Activated T-helper 9 cell treated with anti-CD3 and anti-CD28 coated beads, Interleukin-2, amount 50 U/mL, for 16 hours (primary cell): ENCODE data around the gene KDM5C.

Experiments used
- DNase-seq: peaks from one replicate; pipeline ENCODE4 v3.0.0-alpha.2; 2020; ENCODE audit warnings: low read depth

Gene KDM5C

DNA sequence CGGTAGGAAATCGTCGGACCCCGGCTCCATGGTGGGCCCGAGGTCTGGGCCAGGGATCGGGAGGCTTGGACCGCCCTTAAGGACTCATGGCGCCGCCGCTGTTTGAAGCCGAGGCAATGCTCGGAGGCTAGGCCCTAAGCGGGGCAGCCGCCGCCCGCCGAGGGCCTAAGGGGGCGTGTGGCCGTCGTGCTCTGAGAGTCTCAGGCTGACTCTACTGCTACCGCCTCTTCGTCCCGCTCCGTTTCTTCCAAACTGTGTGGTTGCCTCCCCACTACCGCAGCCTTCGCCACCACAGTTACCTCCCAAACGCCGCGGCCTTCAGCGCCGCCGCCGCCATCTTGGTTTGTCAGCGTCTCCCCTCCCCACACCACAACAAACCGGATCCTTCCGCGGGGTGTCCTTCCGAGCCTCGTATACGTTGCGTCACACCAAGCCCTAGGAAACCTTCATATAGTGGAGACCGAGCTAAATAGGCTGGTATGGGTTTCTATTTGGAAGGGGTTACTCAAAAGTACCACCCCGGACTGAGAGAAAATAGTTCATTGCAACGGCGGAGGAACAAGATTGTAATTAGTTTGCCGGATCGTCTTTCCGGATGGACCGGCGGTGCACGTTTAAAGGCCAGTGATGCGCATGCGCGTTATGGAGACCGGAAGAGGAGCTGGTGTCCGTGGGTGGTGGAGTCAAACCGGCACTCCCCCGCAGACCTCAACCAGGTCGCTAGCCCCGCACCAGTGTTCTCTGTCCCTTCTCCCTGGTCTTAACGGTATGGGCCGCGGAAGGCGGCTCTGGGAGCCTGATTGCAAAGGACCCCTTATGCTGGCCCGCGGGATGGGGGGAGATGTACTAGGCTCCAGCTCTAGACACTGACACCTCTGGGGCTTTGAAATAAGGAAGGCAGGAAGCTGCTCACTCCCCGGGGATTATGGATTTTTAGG, at the start of gene KDM5C:
KDM5C (minus strand) TSS at position 348 of the 938 bp plus-strand sequence; CDS start at position 30, 318 bp downstream.
- peak; percentile 91 for DNase-seq

DNA sequence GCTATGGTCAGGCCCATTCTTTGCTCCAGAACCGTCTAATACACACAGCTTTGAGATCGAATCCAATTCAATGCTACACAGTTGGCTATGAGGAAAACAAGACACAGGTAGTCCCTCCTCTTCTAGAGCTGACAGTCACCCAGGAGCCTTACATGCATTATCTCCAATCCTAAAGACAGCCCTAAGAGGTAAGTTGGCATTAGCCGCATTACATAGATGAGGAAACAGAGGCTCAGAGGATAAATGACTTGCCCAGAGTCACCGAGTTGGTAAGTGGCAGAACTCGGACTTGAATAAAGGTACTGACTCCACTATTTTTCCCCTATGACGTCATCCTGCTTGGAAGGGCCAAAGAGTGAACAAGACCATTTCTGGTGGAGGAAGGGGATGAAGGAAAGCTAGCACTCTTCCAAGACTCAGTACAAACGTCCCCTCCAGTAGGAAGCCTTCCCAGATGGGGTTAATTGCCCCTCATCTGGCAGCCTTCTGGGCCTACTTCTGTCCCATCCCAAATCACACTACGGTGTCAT, 47.9 kb upstream of the KDM5C start:
- DNase-seq: no peak

DNA sequence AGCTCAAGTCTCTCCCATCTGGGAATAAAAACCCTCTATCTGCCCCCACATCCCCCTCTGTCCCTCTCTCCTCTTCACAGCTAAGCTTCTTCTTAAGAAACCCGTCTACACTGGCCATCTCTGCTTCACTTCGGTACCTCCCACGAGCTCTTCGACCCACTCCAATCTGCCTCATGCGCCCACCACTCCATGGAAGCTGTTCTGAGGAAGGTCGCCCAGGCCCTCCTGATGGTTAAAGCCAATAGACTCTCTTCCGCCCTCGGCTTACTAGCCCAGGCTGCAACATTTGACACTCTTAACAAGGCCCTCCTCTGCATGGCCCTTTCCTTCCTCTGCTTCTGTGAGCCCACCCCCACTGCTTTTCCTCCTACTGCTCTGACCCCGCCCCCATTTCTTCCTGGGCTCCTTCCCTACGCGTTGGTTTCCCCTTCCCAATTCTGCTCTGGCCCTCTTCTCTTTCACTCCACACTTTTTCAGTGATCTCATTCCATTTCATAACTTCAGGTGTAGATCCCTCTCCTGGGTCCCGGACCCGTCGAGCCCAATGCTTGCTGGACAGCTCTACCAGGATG, 44.6 kb upstream of the KDM5C start:
- DNase-seq: no peak

DNA sequence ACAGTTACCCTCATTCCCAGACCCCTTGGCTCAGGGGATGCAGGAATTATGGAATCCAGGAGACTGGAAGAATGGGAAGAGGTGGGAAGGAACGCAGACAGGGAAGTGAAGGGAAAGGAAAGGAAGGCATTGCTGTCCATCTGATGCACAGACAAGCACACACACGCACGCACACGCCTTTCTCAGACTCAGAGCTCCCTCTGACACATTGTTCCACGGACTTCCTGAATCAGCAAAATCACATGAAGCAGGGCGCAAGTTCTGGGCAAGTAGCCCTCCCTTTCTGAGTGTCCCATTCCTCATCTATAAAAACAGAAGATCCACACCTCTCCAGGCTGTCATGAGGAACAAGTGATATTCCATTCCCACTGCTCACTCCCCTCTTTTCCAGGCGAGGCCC, 43.2 kb upstream of the KDM5C start:
- DNase-seq: no peak

DNA sequence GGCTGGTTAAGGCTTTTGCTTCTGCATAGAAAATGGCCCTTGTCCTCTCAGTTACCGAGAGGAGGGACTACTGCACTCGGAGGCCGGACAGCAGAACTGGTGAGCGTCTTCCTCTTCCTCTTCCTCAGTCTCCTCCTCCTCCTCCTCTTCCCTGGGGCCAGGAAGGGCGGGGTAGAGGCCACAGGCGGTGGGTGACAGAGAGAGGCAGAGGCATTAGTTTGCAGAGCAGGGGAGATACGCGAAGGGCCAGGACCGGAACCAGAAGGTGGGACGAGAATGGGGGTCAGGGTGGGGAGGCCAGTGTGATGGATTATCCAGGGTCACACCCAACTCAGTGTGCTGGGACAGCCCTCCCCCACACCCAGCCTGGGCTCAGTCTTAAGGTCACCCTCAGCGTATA, 41.9 kb upstream of the KDM5C start:
- no peak for DNase-seq

DNA sequence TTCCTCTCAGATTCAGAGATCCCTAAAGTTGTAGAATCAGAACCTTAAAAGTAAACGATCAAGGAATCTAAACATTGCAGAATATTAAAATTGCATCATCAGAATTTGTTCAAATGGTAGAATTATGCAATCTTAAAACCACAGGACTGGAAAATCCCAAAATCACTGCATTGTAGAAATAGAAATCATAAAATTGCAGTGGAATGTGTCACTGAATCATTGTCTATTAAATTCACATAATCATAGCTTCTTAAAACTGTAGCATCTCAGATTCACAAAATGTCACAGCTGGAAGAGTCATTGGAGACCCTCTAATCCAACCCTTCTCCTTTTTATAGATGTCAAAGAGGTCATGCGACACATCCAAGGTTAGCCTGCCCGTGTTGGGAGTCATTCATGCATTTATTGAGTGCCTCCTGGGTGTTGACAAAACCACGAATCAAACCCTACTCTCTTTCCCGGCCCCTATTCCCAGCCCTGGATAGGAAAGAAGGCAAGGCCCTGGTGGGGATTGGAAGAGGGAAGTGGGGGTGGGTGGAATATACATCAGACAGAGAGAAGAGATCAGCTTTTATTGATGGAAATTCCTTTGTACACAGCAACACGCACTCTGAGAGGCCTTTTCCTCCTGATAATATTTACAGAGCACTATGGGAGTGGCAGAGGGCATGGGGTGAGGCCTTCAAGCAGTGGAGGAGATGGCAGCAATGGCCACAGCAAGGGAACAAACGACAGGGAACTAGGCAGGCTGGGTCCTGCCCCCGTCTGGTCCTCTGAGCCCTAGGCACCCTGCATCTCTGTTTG, 41.0 kb upstream of the KDM5C start:
- no peak for DNase-seq

DNA sequence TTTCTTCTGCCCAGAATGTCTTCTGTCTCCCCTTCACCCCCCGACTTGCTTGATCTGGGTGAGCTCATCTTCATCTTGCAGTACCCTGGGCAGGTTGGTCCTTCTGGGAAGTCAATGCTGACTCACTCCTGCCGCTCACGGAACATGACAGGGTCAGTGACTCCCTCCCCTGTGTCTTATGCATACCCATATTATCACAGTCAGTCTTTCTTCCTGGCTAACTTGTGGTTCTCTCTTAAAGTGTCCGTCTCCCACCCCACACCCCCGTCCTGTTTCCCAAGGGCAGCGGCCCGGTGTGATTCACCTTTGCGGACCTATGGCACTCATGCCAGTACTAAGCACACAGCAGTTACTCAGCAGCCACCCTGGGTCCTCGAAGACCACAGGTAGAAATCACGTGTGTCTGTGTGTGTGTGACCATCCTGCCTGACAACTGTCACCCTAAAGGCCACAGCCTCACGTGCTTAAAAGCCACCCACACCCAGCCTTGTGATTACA, 38.6 kb upstream of the KDM5C start:
- DNase-seq: peak; percentile 38

DNA sequence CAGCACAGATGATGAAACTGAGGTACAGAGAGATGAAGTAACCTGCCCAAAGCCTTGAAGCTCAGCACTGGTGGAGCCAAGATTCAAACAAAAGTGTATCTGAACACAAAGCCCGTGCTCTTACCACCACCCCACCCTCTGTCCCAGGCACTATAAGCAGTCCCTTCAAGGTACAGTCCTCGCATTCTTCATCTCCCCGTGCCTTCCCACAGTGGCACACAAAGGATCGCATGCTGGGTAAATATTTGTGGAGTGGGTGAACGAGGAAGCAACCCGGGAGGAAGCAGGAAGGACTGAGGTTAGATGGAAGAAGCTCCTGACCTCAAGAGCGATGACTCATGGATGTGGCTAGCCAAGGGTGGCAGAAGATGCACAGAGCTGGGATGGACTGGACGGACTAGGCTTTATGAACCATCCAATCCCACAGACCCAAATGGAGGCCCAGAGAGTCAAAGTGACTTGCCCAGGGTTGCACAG, 37.9 kb upstream of the KDM5C start:
- no peak for DNase-seq

DNA sequence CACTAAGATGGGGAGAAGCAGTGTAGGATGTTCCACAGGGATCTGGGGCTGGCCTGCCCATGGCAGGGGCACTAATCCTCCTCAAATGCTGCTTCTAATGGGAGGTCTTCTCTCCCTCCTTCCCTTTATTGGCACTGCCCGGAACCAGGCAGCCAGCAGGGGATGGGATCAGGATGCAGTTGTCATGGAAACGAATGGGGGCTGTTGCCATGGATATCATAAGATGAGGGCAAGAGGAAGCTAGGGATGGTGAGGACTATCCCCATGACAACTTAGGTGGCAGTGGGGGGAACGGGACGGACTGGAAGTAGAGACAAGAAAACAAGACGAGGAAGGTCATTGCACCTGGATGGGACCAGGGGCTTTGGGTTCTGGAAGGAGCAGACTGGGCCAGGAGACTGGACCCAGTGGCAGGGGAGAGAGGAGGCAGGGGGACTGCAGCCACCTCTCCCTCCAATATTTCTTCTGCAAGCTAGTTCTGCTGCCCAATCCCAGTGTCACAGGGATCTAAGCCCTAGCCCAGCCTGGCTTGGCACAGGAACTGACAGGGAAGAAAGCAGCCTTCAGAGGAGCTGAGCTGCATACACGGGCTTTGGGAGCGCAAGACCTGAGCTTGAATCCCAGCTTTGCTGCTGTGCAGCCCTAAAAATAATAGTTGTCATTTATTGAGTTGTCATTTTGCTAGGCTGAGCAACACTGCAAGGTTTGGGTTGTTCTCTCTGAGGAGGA, 37.3 kb upstream of the KDM5C start:
- no peak for DNase-seq

DNA sequence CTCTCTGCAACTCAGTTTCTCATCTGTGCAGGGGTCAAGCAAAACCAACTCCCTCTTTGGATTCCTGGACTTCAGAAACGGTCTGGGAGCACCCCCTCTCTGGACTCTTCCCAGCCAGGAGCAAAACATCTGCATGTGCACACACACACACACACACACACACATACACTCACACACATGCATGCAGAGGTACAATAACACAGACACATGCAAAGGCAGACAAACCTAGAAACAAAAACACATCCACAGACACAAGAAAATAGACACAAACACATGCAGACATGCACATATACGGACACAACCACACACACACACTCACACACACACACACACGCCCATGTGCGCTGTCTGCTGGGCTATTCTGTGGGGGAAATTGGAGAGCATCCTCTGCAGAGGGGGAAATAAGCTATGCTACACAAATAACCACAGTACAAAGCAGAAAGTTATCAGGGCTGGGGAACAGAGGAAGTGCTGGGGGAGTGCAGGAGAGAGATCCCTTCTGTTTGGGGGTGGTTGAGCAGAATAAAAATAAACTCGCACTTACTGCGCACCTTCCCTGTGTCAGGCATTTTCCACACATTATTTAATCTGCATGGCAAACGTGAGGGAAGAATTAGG, 36.5 kb upstream of the KDM5C start:
- DNase-seq: no peak

DNA sequence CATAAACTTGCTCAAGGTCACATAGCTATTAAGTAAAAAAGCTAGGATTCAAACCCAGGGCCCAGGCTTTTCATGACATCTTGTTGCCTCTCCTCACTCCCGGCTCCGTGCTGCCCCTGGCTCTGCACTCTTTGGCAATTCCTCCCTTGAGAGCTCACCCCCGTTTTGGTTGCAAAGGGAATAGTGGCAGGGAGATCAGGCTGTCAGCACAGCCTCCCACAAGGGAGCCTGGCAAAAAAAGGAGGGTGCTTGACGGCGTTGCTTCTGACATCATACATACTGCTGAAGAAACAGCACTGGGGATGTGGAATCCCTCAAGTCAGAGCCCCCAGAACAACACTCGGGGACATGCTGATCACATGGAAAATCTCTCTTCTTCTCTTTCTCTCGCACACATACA, 35.8 kb upstream of the KDM5C start:
- DNase-seq: no peak

DNA sequence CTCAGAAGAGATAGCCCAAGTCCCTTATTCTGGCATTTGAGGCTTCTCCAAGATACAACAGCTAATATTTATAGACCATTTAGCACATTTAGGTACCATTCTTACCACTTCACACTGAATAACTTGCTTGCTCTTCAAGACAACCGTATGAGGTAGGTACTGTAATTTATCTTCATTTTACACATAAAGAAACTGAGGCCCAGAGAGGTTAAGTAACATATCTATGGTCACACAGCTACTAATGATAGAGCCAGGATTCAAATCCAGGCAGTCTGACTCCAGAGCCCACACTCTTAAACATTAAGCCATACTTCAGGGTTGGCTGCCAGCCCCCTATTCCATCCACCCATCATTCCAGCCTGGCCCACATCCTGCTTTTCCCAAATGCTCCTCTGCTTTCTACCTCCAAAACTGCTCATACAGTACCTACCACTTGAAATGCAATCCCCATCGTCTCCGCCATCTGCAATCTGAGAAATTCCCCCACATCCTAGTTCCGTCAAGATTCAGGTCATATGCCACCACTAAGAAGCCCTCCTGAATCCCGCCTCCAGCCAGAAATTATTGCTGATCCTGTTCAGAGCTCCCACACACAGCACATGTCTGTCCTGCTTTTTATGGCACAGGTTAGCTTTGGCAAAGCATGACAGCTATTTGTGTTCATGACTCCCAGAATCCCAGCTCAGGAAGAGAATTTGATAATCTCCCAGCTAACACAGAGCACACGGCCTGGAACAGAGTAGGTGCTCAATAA, 32.8 kb upstream of the KDM5C start:
- DNase-seq: no peak

DNA sequence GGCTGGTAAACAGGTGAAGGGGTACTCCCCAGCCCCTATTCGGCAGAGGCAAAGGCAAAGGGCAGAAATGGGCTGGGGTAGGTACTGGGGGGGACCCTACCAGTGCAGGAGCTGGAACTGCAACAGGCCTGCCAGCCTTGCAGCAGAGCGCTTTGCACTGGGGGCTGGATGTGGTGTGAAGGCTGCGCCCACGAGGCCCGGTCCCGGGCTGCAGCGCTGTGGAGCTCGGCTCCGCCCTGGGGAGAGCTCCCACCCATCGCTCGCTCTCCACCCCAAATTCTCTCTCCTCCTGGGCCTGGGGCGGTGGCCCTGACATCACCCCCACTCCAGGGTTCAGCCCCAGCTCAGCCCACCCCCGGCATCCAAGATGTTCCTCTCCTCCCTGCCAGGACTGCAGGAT, 32.2 kb upstream of the KDM5C start:
- no peak for DNase-seq

DNA sequence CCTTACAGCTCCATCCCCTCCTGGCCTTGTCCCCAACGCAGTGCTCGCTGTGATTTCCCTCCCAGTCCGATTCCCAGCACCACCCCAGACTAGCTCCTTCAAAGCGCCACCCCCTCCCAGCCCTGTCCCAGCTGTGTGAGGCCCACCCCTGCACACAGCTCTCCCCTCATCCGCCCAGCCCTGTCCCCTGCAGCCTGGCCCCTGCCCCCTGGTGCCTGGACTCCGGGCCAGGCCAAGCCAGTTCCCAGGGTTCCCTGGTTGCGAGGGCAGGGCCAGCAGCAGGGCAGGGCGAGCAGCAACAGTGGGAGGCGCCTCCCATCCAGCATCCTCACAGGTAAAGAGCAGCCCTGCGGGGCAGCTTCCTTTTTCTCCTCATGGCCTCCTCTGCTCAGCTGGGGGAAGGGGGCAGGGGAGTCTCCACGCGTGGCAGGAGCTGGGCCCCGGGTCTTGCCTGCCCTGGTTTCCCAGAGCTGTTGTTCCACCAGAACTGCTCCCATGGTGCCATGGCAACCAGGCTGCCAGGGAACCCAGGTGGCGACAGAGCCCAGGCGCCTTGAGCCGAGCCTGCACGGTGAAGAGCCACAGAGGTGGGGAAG, 31.5 kb upstream of the KDM5C start:
- no peak for DNase-seq

DNA sequence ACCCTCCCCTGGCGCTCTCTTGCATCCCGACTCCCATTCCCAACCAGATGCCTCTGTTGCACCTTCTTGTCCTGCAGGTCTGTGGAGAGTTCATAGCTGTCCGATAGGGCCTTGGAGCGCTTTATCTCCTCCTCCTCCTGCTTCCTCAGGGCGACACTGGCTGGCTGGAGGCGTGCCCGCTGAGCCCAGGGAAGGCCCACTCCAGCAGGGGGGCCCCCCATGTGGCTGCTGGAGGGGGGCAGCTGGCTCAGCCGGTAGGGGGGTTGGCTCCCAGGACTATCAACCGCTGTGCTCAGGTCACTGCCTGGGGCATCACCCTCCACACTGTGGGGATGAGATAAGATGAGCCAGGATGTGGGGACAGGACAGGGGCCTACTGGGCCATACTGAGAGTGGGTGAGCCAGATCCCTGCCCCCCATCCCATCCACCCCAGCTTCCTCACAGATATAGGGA, 30.8 kb upstream of the KDM5C start:
- DNase-seq: no peak

DNA sequence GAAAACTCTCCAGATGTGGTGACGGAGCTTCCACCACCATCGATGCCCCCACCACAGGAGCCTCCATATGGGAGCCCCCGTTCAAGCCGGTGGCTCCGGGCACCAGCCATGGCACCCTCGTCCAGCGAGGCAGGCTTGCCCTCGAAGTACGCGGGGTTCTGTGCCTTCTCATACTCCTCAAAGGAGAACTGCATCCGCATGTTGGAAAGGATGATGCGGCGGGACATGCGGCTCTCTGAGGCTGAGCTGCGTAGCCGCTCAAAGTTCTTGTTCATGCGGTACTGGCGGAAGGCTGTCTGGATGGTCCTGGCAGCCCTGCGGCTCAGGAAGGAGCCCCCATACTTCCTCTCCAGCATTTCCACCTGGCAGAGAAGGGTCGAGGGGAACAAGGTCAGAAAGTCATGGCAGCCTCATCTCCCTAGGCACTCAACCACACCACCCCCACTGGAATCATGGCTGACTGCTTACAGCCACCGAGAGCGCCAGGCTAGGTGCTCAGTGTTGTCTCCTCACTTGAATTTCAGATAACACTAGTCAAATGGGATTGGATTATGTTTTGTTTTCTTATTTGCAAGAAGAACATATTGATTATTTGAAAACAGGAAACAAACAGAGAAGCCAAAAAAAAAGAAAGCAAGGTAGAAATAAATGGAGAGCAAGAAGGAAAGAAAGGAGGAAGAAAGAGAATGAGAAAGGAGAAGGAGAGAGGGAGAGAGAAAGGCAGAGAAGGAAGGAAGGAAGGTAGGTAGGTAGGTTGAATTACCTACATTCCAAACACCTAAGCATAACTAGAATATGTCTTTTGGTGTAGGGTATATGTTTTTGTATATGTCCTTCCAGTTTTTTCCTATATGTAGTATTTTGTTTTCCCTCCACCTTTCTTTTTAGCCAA, 29.8 kb upstream of the KDM5C start:
- DNase-seq: no peak

DNA sequence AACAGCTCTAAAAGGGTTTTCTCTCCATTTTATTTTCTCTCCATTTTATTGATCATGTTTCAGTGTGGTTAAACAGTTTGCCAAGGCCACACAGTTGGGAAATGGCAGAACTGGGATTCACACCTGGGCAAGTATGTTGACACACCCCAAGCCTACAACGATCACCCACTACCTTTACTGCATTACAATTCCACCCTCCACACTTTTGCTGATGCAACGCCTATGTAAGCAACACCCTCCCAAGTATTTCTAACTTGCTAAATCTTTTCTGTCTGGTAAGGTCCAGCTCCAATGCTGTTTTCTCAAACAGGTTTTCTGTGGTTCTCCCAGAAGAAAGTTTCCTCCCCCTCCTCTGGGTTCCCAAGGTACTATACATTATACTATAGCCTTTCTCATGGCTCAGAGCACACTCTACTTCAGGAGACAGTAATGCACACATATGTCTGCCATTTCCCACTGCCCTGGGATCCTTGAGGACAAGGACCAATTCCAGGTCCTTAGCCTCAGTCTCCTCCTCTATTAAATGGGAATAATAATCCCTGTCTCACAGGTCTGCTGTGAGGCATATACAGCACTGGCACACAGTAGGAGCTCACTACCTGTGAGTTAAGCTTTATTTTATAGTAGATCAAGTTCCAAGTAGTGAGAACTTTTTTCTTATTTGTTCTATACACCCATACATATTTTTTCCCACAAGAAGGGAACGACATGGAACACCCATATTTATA, 28.4 kb upstream of the KDM5C start:
- no peak for DNase-seq

DNA sequence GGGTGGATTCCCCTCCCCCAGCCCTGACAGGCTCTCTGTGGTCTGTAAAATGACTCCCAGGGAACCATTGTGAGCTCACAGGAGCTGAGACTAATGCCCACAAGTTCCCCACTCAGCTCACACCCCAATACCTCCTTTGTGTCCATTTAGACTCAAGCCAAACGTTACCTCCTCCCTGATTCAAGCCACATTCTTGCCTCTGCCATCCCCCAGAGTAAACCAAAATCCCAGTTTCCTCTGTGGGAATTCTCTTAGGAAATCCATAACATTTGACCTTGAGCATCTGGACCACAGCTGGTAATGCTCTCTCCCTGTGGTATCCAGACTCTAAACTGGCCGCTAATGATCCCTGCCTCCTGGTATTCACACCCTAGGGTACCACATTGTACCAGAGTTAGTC, 26.3 kb upstream of the KDM5C start:
- no peak for DNase-seq
